Thoracic aorta (tissue), 2 donors: Measurements from ENCODE around the gene PACSIN3. TPM values are rescaled to one million over a fixed set of nuclear protein-coding genes. Genes with fewer than 3 reads are reported as not detected.

ENCODE experiments used
- ATAC-seq: fragments of 150-250 bp; one replicate; pipeline ENCODE4 v1.8.0; 2017; ENCODE audit warnings: low read depth; ENCODE audit not compliant: insufficient number of reproducible peaks, low FRiP score
- DNase-seq: peaks from one replicate; pipeline ENCODE4 v3.0.0-alpha.2; 2020; ENCODE audit warnings: low spot score
- H3K27ac ChIP-seq, 2 donors: fragments of 200-600 bp; sonication (generic); 1 replicate in 1 of 2; 2 replicates in 1 of 2; pipeline ENCODE4 v1.5.1; 2016; ENCODE audit warnings: mild to moderate bottlenecking in 2 of 2, moderate library complexity in 2 of 2
- H3K27me3 ChIP-seq: fragments of 200-600 bp; sonication (generic); replicated peaks from 2 replicates; pipeline ENCODE4 v1.6.0; 2016; ENCODE audit warnings: mild to moderate bottlenecking; ENCODE audit not compliant: insufficient read depth
- H3K36me3 ChIP-seq: fragments of 200-600 bp; sonication (generic); one replicate; pipeline ENCODE4 v1.5.1; 2016
- H3K4me1 ChIP-seq, 2 donors: fragments of 200-600 bp; sonication (generic); 1 replicate in 1 of 2; 2 replicates in 1 of 2; pipeline versions ENCODE4 v1.5.1 to v1.6.0; 2016; ENCODE audit warnings: low read depth in 2 of 2, mild to moderate bottlenecking in 1 of 2; ENCODE audit not compliant: control insufficient read depth in 1 of 2
- H3K4me3 ChIP-seq: fragments of 200-600 bp; sonication (generic); 2 replicates; pipeline ENCODE4 v1.5.1; 2016; ENCODE audit warnings: mild to moderate bottlenecking
- H3K9me3 ChIP-seq: fragments of 200-600 bp; sonication (generic); 2 replicates; pipeline ENCODE4 v1.5.1; 2016
- CTCF ChIP-seq: fragments of 200-600 bp; sonication (generic); IDR thresholded peaks from one replicate; pipeline ENCODE4 v1.5.1; 2019; ENCODE audit warnings: antibody characterized with exemption
- total RNA-seq, 2 donors: library from RNA; depleted of rRNA; stranded (reverse); fragments of >200 nt; gene quantifications; one replicate each; pipeline versions ENCODE4 v1.1.0 to v1.2.3, GENCODE V29; 2016

PACSIN3 gene
- total RNA-seq, 2 donors from 2014 or later, result 30.3 to 44.4 TPM

- DNase-seq (no peak), ATAC-seq (no peak)
- Histone ChIP-seq H3K36me3 (no peaks in the 10 kb centered on the region), H3K4me1 (peaks cover 0 to 13% of the 10 kb centered on the region in 2 donors), H3K27ac (no peak overlapping the region), H3K9me3 (no peaks in the 10 kb centered on the region), H3K27me3 (no peaks in the 10 kb centered on the region), H3K4me3 (no peak overlapping the region)
- no peak for TF ChIP-seq CTCF
These were observed 42.9 kb downstream of the PACSIN3 start for GRCh38 chr11:47143322-47143721.

- Histone ChIP-seq H3K27ac (no peak overlapping the region), H3K9me3 (no peaks in the 10 kb centered on the region), H3K4me3 (no peak overlapping the region), H3K4me1 (peaks cover 0 to 13% of the 10 kb centered on the region in 2 donors), H3K36me3 (no peaks in the 10 kb centered on the region), H3K27me3 (no peaks in the 10 kb centered on the region)
- TF ChIP-seq CTCF, result no peak
- DNase-seq, result no peak
- ATAC-seq, result no peak
These were observed 46.4 kb downstream of the PACSIN3 start for GRCh38 chr11:47139878-47140277.

- TF ChIP-seq CTCF, result no peak
- Histone ChIP-seq H3K9me3 (no peaks in the 10 kb centered on the region), H3K36me3 (no peaks in the 10 kb centered on the region), H3K27me3 (no peaks in the 10 kb centered on the region), H3K27ac (no peak overlapping the region), H3K4me3 (no peak overlapping the region), H3K4me1 (peaks cover 0 to 1% of the 10 kb centered on the region in 2 donors)
- DNase-seq (no peak), ATAC-seq (no peak)
These were observed 48.8 kb downstream of the PACSIN3 start for GRCh38 chr11:47137476-47137875.

GRCh38 chr11:47136921-47137320 is 49.3 kb downstream of the PACSIN3 start:
- no peak for DNase-seq
- Histone ChIP-seq H3K9me3 (no peaks in the 10 kb centered on the region), H3K27me3 (no peaks in the 10 kb centered on the region), H3K27ac (no peak overlapping the region), H3K36me3 (no peaks in the 10 kb centered on the region), H3K4me3 (no peak overlapping the region), H3K4me1 (no peaks in the 10 kb centered on the region)
- TF ChIP-seq CTCF, result no peak
- ATAC-seq, result no peak

GRCh38 chr11:47136327-47136726 is 49.9 kb downstream of the PACSIN3 start:
- no peak for ATAC-seq
- no peak for DNase-seq
- H3K4me3 ChIP-seq, result no peak overlapping the region
- H3K9me3 ChIP-seq, result no peaks in the 10 kb centered on the region
- no peak for TF ChIP-seq CTCF
- H3K4me1 ChIP-seq, result no peaks in the 10 kb centered on the region
- no peaks in the 10 kb centered on the region for H3K36me3 ChIP-seq
- H3K27ac ChIP-seq, result no peak overlapping the region
- H3K27me3 ChIP-seq, result no peaks in the 10 kb centered on the region
